Activated naive CD8-positive, alpha-beta T cell treated with anti-CD3 and anti-CD28 coated beads, Interleukin-2, amount 50 U/mL, for 16 hours (primary cell): ENCODE results near the gene C11orf91.
"Not testable (repeated sequence)": the region's sequence is repeated elsewhere in the genome, so short reads cannot be mapped to it uniquely, and the experiment has no call there.

Source experiments
- DNase-seq: peaks from one replicate; pipeline ENCODE4 v3.0.0-alpha.2; 2020; ENCODE audit warnings: low read depth, low spot score

The C11orf91 gene

DNA sequence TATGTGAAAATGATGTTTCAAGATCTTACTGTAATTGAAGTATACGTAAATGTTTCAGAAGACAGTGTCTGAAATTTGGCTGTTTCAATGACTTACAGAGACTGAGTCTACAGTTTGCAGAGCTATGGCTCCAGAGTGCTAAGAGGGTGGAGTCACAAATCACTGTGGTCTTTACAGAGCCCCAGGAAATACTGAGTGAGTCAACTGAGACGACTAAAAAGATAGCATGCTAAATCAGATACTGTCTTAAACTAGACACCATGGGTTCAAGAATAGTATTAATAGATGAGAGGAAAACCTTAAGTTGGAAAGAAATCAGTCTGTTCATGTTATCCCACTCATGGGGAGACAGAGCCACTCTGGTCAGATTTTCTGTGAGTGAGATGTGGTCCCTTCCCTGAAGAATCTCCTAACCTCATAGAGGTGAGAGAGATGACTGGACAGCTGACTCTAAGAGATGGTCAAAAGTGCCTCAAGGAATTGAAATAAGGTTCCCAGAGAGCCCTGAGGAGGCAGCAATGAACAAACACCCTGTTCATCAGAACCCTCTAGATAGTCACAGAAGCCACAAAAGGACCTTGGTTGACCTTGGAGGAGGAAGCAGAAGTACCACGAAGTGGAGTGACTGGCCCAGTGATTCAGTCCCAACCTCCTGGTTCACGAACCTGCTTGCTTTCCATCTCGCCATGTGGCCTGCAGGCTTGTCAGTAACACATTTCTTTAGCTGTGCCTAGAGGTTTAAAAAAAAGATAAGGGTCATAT is 30.2 kb downstream of the C11orf91 start:
- no peak for DNase-seq

GRCh38 chr11:33669598-33670249 is 30.9 kb downstream of the C11orf91 start:
- DNase-seq, result no peak

DNA sequence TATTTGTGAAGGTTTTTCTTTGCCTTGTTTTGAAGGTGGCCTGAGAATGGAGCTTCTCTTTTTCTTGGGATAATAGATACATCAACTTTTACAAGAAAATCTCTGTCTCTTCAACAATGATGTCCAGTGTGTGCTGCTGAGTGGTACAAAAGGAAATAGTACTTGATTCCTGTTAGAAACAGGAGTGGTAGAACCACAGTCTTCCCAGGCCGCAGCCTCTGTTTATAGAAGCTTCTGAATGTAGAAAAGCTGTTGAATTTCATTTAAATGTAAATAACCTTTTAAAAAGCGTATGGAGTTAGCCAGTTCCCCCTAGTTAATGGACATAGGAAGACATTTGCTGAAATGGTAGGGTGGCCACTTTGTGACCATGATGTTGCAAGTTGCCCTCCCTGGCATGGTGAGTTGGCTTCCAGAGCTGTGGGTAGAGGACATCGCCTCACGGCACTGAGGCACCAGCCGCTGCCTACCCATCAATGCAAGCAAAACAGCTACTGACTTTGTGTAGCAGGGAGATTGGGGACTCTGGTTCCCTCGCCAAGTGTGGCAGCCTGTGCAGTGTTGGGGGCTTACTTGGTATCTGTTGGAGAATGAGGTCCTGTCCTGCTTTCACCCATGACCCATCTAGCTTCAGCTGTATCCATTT is 31.6 kb downstream of the C11orf91 start:
- DNase-seq, result no peak

DNA sequence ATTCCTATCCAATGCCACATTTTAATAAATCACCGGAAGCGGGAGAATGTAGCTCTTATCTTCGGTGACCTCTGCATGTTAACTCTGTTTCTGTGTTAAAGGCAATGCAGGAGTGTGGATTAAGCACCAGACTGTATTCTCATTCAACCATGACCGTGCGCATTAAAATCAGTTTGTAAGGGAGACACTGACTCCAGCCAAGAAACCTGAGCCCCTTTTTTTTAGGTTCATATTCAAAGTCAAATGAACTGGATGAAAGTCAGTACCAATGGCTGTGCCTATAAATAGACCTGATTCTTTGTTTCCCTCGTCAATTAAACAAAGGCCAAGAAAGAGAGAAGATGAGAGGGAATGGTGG is 32.2 kb downstream of the C11orf91 start:
- DNase-seq, result no peak

DNA sequence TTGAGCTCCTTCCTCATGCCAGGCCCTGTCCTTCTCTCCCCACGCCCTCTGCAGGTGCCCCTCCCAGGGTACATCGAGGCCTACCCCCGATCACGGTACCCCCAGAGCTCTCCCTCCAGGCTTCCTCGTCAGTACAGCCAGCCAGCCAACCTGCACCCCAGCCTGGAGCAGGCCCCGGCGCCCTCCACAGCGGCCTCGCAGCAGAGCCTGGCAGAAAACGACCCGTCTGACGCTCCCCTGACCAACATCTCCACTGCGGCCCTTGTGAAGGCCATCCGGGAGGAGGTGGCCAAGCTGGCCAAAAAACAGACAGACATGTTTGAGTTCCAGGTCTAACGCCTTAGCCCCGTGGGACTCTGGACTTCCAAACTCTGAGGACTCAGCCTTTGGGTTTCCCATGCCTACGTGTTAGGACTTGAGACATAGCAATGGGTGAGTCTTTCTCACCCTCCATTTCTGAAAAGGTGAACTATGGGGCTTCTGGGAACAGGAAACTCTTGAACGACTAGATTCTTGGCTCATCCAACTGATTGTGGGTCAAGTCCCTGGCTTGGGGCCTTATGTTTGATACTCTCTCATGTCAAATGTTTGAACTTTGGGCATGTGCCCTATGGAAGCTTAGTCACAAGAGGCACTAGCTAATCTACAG is 32.7 kb downstream of the C11orf91 start:
- no peak for DNase-seq

DNA sequence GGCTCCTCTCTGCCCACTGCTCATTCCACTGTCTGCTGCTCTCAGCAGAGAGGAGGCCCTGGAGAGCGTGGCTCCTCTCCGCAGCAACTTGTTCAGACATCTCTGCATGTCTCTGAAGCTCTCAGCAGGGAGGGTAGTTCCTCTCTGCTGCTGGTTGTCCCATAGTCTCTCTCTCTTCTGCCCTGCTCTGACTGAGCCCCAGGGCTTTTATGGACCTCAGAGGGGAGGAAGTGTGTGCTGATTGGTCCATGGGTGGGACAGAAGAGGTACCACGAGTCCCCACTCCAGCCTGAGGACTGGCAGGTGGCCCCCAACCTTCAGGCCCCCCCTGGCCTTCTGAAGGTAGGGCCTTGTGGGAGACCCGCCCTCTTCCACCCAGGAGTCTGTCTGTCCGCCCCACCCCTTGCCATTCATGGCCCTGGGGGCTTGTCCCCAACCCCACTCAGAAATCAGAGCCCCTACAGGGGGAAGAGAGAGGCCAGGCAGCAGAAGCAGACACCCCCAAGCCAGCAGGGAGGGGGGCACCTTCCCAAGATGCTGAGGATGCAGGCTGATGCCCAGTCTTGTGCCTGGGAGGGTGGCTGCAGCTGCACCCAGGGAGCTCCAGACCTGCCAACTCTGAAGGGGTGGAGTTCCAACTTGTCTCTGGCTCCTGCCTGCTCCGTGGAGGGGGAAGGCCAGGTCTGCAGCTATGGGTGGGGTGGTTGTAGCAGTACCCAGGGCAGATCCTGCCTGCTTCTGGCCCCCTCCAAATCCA is 35.1 kb downstream of the C11orf91 start:
- DNase-seq, result no peak

GRCh38 chr11:33664827-33665226 is 35.8 kb downstream of the C11orf91 start:
- no peak for DNase-seq

DNA sequence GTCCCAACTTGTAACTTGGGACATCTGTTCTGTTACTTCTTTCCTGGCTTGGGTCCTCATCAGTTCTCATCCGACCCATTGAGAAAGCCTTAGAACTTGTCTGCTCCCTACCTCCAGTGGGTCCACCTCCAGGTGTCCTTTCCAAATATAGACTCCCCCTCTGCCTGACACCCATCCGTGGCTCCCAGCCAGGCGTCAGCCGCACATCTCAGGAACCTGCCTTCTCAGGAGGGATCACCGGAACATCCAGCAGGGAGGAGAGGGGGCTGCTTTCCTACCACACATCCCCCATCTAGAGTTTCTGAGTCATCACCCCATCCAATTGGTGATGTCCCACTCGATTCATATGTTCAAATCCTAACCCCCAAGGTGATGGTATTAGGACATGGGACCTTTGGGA is 36.5 kb downstream of the C11orf91 start:
- no peak for DNase-seq

DNA sequence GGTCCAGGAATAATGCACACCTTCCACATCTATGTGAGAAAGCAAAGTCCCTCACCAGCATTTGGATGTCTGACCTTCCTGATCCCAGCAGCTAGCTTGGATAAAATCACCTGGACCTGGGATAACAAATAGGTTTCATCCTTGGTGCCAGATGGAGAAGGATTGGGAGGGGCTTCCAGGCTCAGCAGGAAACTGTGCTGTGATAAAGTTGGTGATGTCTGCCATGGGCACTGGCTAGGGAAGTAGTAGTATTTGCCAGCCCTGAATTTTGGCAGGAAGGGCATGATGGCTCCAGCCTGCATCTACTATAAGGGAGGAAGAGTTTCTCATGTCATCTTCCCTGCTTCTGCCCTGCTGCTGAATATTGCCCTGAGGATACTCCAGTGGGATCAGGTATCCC is 37.5 kb downstream of the C11orf91 start:
- no peak for DNase-seq

DNA sequence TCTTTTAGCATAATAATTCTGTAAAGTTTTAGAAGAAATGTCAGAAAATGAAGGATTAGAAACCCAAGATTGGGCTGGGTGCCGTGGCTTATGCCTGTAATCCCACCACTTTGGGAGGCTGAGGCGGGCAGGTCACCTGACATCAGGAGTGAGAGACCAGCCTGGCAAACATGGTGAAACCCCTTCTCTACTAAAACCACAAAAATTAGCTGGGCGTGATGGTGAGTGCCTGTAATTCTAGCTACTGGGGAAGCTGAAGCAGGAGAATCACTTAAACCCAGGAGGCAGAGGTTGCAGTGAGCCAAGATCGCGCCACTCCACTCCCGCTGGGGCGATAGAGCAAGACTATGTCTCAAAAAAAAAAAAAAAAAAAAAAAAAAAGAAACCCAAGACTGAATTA is 39.1 kb downstream of the C11orf91 start:
- DNase-seq, result not testable (repeated sequence)

GRCh38 chr11:33660962-33661361 is 39.7 kb downstream of the C11orf91 start:
- no peak for DNase-seq

GRCh38 chr11:33659370-33660139 is 41.1 kb downstream of the C11orf91 start:
- no peak for DNase-seq

- DNase-seq, result no peak
These were observed 42.3 kb downstream of the C11orf91 start for GRCh38 chr11:33658195-33658900.

DNA sequence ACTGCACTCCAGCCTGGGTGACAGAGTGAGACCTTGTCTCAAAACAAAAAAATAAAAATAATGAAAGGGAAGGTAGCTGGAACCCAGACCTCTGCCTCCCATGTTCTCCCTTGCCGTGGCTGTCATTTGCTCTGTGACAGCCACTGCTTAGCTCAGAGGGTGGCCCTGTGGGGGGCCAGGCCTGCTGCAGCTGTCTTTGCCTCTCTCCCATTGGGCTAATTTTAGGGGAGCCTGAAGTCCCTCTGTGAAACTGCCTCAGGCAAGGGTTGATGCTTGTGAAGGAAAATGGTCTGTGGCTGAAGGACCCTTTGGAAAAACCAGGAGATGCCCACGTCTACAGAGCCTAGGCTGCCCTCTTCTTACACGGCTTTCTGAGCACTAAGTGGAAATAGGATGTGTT is 42.9 kb downstream of the C11orf91 start:
- DNase-seq, result no peak

- DNase-seq, result no peak
These were observed 43.9 kb downstream of the C11orf91 start for GRCh38 chr11:33656768-33657167.

DNA sequence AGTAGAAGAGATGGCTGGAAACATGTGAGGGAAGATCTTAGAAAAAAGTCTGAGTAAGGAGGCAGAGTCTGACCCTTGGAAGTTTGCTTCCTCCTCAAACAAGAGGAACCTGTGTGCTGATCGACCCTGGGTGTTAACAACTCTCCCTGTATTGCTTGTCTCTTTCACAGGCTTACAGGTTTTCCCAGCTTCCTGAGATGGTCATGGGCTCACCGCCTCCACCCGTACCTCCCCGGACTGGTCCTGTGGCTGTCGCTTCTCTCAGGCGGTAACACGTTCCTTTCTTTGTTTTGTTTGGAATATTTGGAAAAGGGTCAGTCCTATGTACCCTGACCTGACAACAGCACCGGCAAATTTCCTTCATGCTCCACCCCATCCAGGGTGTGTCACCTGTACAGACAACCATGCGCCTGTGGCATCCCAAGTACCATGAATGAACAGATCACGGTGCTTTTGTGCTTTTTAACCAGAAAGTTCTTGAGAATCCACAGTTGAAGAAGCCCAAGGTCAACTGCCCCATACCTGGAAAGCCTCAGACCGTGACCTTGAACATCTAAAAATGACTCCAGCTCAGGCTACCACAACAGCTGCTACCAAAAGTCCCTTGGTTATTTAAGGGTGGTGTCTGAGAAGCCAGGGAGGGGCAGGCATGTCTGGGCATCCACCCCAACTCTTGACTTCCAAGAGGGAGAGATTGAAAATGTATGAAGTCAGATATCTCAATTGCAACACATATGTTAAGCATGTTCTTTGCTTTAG is 44.6 kb downstream of the C11orf91 start:
- DNase-seq, result no peak

DNA sequence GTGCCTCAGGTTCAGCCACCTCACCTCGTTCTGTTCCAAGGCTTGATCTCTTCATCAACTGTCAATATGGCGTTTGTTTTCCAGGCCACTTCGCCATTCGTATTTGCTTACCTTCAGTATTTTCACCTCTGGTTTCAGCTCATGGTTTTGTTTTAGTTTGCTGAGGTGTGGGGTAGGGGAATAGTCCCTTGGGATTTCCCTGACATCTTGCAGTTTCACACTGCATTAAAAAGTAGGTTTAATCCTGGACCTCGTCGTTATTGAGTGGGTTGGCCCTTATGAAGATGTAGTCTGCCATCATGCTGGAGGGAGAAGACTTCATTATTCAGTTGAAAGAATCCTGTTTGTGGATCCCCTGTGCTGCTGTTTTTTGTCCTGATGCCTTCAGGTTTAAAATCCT is 46.0 kb downstream of the C11orf91 start:
- DNase-seq, result no peak

- no peak for DNase-seq
These were observed 47.7 kb downstream of the C11orf91 start for GRCh38 chr11:33652930-33653329.

DNA sequence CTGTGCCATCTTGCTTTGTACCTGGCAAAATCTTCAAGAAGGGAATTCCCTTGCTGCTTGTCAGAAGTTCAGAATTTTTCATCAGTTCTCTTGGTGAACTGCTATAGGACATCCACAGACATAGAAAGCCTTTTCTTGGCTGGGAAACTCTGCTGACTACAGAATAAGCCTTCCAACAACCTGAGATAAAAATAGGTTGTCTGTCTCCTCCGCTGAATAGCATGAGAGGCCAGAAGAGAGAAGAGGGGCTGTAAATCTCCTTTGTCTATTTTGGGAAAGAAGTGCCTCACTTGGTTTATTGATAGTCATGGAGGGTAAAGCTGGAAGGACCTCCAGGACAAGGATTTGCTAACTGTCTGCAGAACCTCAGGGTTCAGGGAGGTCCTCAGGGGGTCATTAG is 48.2 kb downstream of the C11orf91 start:
- DNase-seq, result no peak

GRCh38 chr11:33651990-33652389 is 48.6 kb downstream of the C11orf91 start:
- DNase-seq, result no peak
